Fibroblast of skin of scalp (primary cell): ENCODE data around the gene EDAR.

Experiments used
- DNase-seq: peaks from one replicate; pipeline ENCODE4 v3.0.0-alpha.2; 2013

EDAR gene

DNA sequence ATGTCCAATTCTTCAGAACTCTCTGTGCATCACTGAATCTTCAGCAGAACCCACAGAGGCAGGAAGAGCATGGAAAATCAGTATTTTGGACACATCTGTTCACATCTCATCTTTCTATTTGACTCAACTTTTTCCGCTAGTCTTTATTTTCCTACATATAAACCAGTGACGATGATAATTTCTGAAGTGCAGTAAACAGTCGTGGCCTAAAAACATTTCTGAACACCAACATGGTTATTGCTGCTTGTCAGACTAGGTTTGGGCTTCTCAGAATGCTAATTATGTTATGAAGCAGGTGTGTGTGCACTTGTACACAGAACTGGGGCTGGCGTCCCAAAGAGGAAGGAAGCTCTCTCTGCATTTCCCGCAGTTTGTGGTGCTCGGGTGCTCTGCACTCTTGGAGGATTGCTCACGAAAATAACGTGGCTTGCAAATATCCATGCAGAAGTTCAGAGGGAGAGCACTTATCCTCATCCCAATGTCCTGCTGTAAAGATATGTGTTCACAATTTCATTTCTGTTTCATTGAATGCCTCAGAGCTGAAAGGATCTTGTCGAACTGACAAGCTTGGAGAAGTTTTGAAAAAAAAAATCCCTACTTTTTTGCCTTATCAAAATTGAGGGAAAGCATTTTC lies 50.8 kb downstream of the EDAR start:
- no peak for DNase-seq

DNA sequence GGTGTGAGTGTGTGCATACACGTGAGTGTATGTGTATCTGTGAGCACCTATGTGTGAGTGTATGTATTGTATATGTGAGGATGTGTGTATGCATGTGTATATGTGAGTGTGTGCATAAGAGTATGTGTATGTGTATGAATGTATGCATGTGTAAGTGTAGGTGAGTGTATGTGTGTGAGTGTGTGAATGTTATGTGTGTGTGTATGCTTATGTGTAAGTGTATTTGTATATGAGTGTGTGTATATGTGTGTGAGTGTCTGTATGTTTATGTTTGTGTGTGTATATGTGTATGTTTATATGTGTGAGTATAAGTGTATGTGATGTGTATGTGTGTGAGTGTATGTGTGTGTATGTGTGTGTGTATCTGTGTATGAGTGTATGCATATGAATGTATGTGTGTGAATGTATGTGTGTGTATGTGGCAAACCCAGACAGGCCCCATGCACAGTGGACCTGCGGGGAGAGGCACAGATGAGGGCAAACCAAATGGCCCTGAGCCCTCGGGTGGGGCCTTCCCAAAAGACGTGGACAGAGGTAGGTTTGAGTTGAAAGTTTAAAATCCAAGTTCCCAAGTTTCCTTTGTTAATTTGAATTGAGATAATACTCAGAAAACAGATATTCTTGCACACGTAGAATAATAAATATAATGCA lies 51.5 kb downstream of the EDAR start:
- no peak for DNase-seq

DNA sequence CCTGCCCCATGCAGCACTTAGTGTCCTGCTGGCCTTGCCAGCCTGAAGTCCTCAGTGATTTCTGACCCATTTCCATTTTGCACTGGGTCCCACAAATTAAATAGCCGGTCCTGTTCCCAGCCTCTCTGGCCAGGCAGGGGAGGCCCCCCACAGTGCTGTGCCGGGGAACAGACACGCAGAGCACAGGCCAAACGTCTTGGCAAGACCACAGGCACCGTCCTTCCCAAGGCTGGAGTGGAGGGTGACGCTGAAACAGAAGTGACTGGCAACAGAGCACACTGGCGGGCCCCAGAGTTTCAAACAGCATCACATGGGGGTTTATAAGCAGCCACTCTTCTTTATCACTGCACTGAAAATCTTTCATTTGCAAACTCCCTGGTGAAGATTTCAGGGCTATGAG lies 52.2 kb downstream of the EDAR start:
- DNase-seq: no peak

DNA sequence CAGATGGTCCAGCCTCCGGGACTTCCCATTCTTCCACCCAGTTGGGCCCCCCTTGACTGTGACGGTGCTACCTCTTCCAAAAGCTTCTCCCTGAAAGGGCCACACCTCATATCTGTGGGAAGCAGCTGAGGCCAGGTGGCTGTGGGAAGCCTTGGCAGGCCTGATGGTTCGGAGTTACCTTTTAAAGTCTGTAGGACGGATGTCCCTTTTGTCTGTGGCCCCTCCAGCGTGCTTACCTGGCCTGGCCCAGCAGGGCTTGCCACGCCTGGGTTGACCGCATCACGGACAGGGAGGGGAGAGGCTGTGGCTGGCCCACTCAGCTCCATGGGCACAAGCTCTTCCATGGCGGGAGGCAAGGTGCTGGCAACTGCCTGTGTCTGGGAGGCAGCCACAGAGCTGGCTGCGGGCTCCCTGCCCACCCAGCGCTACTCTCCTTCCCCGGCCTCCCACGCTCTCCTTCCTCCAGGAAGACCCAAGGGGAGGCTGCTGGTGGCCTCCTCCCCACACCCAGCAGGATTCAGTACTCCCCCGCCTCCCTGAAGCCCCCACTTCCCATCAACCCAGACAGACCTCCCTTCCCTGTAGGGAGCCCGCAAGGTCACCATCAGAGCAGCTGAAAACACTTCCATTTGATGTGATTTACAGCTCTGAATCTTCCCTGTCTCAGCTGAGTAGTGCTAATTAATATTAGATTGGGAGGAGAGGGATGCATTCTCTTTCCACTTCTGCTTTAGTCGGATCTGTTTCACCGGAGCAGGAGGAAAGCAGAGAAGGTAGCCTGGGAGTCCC lies 52.8 kb downstream of the EDAR start:
- no peak for DNase-seq

DNA sequence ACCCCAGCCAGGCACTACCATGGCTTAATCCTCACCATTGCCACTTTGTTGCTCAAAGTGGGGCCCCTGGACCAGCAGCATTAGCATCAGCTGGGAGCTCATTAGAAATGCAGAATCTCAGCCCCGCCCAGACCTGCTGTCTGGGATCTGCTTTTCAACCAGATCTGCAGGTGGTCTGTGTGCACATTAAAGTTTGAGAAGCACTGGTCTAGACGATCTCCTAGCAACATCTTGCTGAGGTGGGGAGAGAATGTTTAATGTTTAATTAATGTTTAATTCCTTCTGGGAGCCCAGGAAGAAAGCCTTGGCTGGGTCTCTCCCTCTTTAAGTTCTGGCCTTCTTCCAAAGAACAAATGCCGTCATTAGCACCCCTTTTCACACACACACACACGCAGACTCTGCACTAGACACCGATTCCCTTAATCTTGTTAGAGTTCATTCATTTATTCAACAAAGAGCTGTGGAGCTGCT lies 53.7 kb downstream of the EDAR start:
- no peak for DNase-seq

DNA sequence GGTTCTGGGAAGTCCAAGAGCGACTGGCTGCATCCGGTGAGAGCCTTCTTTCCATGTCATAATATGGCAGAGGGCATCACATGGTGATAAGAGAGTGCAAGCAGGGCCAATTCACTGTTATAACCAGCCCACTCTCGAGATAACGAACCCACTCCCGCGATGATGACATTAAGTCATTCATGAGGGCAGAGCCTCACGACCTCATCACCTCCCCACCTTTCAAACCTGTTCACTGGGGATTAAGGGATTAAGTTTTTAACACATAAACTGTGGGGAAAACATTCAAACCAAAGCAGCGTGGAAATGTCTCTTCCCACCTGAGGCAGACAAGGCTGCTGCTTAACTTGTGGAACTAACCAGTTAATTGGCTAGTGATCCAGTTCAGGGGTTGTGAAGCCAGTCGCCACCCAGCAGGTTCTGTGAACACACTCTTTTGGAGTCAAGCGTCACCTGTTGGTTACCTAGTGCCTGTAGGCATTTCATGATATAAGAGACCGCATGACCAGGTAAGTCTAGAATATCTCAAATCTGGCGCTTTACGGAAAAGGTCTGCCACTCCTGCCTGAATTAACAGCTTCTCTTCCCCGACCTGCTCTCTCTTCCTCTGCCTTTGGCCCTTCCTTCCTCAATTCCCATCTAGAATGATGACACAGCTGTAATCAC lies 54.3 kb downstream of the EDAR start:
- no peak for DNase-seq

DNA sequence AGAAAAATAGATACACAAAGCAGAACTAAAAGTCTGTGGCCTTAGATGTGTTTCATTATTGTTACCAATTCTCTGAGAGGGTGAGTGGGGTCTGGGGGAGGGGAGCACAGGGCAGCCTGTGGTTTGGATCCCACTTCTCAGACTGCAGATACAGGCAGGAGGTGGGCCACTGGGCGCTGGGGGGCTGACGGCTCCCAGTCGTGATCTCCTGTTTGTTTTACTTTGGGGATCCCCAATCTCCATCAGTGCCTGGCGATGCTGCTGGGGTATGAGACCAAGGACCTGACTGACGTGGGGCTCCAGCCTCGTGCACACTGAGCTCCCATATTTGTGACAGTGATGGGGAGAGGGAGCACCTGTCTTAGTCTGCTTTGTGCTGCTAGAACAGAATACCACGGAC lies 54.9 kb downstream of the EDAR start:
- no peak for DNase-seq

DNA sequence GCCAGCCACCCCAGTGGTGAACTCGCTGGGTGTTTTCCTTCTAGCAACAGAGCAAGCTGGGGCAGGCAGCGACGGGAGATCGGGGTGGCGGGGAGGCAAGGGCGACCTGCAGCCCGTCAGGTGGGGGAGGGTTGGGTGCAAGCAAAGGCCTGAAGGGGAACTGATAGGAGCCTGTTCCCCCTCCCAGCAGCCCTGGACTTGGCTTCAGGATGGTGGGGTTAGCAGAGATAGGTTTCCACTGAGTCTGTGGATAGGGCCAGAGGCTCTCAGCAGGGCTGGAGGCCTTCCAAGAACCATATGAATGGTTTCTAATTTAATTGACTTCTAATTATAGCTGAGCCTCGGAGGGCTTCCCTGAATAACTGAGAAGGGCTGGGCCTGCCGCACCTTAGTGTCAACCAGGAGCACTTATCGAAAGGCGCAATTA lies 55.3 kb downstream of the EDAR start:
- DNase-seq: no peak

DNA sequence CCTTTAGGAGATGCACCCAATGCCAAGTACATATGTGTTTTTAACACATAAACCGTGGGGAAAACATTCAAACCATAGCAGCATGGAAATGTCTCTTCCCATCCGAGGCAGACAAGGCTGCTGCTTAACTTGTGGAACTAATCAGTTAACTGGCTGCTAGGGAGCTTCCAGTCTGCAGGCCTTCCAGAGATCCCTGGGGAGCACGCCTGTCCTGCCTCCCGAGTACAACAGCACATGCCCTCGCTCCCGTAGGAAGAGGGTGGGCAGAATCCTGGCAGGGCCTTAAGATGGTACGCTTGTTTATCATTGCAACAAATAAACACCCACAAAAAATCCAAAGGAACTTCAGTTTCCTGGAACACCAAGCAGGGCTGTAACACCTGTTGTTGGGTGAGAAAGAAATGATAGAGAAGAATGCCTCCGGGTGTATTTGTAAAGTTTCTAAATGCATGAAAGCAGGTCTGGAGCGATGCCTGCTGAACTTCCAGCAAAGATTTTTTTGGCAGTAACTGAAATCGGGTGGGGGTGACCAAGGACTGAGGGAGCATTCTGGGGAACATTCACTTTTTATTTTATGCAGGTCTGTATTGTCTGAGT lies 56.2 kb downstream of the EDAR start:
- DNase-seq: no peak

DNA sequence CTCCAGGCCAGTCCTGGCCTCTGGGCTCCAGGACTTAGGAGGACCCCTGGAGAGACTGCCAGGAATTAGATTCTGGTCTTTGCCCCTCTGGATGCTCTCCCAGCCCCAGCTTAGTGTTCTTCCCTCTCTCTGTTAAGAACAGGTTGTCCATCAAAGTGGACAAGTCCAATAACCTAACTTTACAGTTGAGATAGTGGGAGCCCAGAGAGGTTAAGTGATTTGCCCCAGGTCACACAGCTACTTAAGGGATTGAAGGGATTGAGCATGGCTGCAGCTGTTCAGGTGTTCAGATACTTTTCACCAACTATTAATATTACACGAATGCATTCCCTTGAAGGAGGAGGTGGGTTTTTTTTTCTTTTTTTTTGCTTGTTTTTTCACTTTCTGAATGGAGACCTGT lies 57.6 kb downstream of the EDAR start:
- no peak for DNase-seq

DNA sequence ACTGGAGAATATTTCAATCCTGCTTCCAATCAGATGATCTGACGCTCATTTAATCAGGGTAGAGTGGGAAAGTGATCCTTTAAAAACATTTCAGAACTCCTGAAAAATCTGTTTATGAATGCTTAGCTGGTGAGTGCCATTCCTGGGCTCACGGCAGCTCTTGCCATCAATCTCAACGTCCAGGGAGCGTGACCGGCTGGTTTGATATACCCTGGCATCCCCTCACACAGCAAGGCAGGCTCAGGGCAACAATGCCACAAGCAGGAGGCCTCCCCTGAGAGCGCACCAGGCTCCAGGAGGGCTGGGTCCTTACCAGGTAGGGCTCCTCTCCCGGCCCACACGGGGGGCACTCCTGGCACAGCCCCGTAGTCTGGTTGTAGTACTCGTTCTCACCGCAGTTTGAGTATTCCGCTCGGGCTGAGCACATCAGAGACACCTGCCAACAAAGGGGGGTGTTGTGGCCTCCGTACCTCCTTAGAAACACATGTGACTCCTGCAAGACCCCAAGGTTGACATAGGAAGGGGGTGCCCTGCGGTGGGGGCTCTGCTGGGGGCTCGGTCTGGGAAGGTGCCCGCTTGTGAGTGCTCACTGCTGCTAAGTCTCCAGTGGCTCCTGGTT lies 59.1 kb downstream of the EDAR start:
- DNase-seq: no peak

DNA sequence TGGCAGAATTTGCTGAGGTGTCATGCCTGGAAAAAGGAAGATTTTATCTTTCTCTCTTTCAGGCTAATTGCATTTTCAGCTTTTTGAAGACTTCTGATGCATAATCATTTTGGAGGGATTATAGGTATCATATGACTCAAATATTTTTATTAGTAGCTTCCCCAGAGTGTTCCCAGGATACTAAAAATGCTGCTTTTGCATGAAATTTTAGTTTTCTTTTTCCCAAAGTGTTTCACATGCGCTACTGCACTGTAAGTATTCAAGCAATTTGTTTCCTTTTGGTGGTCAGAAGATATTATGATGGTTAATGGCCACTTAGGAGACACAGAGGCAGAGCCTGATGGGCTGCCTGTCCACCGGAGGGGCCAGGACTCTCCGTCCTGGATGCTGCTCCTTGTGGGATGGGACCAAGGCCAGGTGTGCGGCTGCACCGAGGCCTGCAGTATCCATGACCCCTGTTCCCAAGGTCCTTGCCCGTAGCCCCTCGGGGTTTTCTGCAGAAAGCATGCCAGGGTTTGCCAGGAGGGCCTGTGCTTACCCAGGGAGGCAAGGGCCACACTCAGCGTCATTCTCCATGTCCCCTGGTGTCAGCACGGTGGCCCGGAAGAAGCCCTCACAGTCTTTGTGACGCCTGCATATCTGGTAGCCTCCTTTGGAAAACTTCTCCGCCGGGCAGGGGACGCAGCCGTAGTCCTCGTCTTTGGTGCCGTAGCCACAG lies 60.2 kb downstream of the EDAR start:
- no peak for DNase-seq

DNA sequence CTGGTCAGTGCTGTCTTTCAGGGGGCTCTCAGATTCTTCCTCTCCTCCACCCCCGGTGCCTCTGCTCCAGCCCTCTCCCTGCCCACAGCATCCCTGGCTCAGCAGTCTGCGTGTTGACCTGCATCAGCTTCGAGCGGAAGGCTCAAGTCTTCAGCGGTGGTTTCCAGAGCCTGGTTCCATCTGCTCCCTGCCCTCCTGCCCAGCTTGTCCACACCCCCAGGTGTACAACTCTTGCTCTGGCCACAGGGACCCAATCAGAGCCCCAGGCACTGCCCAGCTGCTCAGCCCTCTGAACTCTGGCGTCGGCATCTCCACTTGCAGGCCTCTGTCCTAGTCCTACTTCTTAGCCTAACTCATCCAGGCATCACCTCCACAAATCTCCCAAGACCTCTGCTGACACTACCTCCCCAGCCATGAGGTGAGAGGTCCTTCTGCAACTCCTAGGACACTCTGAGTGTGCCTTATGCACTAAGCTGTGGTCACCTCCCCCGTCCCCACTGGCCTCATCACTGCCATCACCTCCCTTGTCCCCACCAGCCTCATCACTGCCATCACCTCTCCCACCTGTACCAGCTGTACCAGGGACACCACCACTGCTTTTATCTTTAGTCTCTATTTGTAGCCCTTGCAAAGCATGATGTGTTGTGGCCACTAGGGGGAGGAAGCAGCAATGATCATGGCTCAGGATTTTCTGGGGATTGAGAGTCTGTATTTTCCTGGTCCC lies 60.9 kb downstream of the EDAR start:
- DNase-seq: peak; percentile 54

DNA sequence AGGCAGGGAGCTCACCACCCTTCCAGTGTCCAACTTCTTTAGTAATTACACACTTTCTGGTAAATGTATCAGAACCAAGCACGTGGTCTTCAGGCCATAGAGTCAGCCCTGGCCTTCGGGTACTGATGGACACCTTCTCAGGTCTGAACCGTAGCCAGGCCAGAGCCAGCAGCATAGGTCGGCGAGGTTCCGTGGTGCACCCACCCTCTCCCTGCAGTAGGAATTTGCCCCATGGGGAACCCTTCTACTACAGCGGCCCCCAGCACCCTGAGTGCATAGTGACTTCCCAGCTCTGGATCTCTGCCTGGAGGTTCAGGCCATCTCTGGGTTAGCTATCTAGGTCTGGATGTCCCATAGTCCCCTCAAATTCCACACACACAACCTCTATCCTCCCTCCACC lies 61.6 kb downstream of the EDAR start:
- DNase-seq: no peak

DNA sequence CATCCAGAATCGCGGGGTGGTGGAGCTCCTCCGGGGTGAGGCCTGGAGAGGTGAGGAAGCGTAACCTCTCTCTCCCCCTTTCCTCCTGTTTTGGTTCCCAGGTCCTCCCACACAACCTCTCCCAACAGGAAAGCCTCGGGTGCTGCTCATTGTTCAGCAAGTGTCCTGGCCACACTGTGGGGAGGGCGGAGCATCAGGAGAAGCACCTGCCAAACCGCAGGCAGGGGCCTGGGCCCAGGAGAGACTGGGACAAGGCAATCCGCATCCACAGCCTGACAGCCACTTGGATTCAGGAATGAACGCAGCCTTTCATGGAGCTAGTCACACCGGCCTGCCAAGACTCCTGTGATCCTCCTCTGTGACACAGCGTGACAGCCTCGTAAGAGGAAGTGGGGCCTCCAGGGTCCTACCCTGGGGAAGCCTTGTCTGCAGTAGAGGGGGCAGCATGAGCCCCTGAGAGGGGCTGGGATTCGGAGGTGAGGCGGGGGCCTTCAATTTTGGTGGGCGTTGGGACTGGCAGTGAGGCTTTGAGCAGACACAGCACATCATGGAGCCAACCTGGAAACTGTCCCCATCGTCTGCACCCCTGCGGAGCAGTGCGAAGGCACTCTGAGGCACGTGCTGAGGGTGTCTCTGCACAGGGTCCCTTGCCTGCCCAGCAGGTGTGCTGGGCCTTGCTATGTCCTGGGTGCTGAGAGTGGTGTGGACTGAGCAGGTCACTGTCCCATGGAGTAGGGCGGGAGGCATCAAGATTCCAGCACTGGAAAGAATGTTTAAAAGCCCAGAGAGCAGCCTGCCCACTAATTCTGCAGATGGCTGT lies 62.2 kb downstream of the EDAR start:
- DNase-seq: no peak

DNA sequence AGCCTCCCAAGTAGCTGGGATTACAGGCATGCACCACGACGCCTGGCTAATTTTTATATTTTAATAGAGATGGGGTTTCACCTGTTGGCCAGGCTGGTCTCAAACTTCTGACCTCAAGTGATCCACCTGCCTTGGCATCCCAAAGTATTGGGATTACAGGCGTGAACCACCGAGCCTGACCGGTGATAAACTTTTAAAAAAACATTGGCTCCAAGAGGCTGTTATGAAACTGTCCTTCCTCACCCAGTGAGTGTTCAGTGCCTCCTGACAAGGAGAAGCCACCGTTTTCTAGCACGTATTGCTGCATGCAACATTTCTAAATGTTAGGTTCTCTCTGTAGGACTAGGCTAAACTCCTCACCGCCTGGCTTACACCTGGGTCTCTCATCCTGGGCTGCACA lies 63.3 kb downstream of the EDAR start:
- no peak for DNase-seq

DNA sequence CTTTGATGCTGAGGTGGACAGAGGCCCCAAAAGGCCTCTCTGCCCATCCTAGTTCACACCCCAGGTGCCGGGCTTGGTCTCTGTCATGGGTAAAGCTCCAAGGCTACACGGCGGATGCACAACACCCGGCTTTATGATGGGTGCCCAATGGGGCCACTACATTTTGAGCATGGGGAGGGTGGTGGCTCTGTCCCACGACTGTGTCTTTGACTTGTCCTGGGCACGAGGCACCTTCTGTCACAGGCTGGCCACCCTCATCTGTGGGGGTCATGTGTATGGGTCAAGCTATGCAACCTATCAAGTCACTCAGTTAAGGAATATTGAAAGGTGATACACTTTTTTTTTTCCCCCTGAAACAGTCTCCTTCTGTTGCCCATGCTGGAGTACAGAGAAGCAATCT lies 63.7 kb downstream of the EDAR start:
- DNase-seq: no peak

DNA sequence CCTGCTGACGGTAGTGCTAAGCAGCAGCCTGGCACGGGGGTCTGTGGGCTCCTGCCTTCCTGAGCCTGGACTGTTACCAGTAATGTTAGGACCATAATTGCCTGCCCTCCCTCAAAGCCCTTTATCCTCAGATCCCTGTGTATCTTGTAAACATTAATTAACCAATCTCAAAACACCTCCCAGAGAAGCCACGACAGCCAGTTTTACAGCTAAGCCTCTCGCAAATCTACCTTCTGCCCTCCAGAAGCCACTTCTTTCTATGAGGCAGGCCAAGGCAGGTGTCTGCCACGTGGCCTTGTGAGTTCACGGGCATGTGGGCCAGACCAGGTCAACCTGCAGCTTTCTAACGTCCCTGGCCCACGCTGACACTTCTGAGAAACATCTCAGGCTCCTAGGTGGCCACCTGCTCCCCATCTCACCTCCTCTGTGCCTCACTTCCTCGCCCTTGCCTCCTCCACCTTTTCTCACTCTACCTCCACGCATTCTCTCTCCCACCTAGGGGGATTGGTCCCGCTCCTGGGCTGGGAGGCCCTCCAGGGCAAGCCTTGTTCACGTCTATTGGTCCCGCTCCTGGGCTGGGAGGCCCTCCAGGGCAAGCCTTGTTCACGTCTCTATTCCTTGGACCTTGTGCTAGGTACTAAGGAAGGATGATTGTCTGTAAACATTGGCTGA lies 64.3 kb downstream of the EDAR start:
- DNase-seq: no peak
